Panc1 (cell line): ENCODE results near the gene CDCA8.

Source experiments
- POLR2AphosphoS5 ChIP-seq: IDR thresholded peaks from 2 replicates; pipeline ENCODE4 v1.6.1; 2012; ENCODE audit warnings: mild to moderate bottlenecking, low read depth, low read length, moderate library complexity
- TF ChIP-seq, protein P1 (sequence below): fragments of 450-650 bp; IDR thresholded peaks from 2 replicates; pipeline ENCODE4 v1.5.1; 2017; ENCODE audit warnings: mild to moderate bottlenecking

DNA sequence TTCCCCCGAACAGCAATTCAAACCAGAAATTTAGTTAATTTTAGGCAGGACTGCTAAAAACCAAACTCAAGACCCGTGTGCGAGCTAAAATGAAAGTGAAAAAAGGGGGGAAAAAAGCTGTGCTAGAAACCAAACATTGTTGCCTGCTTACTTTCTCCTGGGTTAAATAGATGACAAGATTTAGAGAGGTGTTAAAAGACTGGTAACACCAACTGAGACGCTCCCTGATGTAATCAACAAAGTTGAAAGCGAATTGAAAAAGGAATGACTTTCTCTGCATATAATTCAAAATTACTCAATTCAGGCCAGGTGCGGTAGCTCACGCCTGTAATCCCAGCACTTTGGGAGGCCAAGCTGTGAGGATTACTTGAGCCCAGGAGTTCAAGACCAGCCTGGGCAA is 6.8 kb downstream of the CDCA8 start:
- TF ChIP-seq, protein P1, sequence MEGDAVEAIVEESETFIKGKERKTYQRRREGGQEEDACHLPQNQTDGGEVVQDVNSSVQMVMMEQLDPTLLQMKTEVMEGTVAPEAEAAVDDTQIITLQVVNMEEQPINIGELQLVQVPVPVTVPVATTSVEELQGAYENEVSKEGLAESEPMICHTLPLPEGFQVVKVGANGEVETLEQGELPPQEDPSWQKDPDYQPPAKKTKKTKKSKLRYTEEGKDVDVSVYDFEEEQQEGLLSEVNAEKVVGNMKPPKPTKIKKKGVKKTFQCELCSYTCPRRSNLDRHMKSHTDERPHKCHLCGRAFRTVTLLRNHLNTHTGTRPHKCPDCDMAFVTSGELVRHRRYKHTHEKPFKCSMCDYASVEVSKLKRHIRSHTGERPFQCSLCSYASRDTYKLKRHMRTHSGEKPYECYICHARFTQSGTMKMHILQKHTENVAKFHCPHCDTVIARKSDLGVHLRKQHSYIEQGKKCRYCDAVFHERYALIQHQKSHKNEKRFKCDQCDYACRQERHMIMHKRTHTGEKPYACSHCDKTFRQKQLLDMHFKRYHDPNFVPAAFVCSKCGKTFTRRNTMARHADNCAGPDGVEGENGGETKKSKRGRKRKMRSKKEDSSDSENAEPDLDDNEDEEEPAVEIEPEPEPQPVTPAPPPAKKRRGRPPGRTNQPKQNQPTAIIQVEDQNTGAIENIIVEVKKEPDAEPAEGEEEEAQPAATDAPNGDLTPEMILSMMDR = no peak
- TF ChIP-seq POLR2AphosphoS5 = no peak
